ENCODE results near the gene PLD5. TPM values are rescaled to one million over a fixed set of nuclear protein-coding genes. Genes with fewer than 3 reads are reported as not detected.
"Not testable (repeated sequence)": the region's sequence is repeated elsewhere in the genome, so short reads cannot be mapped to it uniquely, and the experiment has no call there.

Gene PLD5
- total RNA-seq, 1 donor from 2014 or later: not detected

DNA sequence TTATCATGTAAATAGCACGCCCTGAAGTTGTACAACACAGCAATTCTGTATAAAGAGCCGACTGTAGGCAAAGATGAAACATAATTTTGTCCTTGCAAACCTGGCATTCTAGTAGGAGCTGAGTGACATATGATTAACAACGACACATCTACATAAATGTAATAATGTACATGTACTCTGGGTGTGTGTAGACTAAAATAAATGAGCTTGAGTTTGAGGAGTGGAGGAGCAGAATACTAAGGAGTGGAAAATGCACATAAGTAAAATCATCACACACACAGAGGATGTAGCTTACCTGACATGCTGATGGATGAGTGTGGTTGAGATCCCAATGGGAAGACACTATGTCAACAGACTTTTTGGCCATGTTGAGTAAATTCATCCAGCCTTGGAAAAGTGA, 236.4 kb downstream of the PLD5 start:
- ATAC-seq; DNase-seq (ENCODE audit: low spot score): not testable (repeated sequence)

DNA sequence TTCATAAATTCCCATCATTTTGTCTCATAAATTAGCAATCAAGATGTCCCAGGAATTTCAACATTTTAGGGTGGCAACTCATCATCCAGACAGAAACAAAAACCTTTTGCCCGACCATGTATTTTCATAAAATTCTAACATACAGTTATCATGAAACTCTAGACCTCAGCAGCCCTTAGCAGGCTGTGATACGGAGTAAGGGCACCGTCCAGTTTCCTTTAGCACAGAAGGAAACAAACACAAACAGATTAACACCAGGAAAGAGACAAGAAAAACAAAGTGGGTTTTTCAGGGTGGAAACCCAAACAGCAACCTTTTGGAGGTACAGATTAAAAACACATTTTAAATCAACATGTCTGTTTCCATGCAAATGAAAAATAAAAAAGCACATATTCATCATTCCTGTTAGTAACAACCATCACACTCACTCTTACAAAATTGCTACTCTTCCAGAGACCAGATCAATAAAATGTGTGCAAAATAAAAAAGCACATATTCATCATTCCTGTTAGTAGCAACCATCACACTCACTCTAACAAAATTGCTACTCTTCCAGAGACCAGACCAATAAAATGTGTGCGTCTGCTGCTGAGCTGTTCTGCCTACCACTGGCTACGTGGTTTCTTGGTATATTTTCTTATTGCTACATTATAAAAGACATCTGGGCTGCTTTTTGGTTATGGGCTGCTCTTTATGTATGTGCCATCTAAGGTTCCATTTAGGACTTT, 241.6 kb downstream of the PLD5 start:
- not testable (repeated sequence) for ATAC-seq; DNase-seq (ENCODE audit: low spot score)

DNA sequence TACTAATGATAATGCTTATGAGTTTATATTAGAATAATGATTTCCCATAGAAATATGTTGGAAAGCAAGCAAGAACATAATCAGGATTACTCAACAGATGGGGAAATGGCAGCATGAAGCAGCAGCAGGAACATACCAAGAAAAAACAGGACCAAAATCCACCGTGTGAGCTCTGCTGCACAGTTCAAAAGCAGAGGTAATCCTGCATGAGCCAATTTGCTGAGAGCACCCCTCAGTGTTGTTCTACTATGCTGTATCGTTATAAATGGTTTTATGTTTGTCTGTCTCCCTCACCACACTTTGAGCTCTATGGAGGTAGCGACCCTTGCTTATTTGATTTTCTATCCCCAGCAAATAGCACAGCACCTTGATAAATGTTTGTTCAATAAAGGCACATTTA, 246.1 kb downstream of the PLD5 start:
- not testable (repeated sequence) for ATAC-seq; DNase-seq (ENCODE audit: low spot score)

DNA sequence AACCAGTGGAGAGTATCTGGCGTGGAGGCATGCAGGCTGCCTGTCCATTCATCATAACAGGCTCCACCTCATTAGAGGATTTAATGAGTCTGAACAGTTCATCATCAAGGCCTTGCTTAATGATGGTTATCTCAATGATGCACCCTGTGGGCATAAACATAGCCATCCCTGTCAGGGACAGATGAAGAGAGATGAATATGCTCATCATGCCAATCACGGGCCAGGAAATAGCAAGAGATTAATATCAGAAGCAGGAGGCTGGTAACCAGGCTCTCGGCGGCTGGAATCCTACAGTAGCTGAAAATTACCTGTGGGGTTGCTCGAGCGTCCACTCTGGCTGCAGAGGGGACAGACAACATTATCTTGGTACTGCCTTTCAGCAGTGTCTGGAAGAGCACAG, 247.7 kb downstream of the PLD5 start:
- ATAC-seq: not testable (repeated sequence)

DNA sequence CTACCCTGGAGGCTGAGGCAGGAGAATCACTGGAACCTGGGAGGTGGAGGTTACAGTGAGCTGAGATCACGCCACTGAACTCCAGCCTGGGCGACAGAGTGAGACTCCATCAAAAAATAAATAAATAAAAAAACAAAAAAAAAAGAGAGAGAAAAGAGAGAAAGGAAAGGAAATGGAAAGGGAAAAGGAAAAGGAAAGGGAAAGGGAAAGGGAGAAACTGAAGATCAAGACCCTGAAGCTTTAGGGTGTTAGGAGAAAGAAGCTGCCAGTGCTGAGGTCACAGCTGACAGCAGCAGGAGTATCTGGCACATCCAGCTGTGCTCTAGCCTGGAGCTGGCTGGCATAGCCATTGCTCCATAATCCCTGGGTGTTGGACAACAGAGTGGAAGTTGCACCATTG, 257.5 kb downstream of the PLD5 start:
- DNase-seq (ENCODE audit: low spot score); ATAC-seq: not testable (repeated sequence)

More for the DNA sequence above, 247.7 kb downstream of the PLD5 start:
- DNase-seq (ENCODE audit: low spot score): not testable (repeated sequence)

DNA sequence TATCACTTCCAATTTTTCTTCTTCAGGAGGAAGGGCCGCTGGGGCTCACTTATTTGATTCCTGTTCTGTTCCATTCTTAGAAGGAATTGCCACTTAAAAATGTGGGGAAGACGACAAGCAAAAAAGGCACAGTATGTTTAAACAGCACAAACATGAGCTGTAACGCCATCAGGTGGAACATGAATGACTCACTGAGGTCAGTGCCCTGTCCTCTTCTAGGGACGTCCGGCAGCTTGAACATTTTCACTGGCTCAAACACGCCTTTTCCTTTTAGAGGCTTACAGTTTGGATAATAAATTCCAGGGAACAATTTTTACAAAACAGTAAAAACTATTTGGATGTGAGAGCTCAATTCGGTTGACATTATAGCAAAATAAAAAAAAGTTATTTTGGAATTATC, 260.1 kb downstream of the PLD5 start:
- ATAC-seq; DNase-seq (ENCODE audit: low spot score): not testable (repeated sequence)

DNA sequence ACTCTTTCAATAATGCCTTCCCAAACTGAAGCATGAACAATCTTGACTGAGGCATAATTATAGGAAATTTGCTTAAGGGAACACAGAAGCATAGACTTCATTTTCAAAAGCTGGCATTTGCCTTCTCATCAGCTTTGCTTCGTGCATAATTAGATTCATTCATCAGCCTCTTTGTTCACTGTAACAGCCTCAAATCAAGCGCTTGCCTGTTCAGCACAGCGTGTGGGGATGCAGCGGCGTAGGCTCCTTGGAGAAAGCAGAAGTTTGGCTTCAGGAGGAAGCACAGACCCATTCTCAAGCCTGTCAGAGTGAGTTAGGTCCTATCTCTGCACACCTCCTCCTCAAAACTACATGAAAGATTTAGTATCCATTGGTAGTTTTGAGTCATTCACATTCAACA, 279.2 kb downstream of the PLD5 start:
- no peak for ATAC-seq
- no peak for DNase-seq (ENCODE audit: low spot score)

DNA sequence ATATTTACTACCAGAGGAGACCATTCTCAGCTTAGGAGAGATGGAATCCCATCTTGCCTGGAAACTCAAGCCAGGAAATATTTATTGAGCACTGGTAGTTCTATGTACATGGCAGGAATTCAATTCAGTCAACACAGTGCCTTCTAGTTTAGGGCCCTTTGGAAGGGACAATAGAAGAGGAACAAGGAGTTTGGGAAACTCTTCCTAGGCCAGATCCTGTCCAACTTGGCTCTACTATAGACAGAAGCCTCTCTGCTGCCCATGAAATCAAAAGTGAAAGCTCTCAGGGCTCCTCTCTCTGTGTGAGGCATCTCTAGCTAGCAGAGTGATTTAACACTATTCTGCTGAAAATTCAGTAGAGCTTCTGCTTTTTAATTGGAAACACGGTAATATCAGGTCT, 281.0 kb downstream of the PLD5 start:
- no peak for DNase-seq (ENCODE audit: low spot score)
- ATAC-seq: peak; percentile 47

DNA sequence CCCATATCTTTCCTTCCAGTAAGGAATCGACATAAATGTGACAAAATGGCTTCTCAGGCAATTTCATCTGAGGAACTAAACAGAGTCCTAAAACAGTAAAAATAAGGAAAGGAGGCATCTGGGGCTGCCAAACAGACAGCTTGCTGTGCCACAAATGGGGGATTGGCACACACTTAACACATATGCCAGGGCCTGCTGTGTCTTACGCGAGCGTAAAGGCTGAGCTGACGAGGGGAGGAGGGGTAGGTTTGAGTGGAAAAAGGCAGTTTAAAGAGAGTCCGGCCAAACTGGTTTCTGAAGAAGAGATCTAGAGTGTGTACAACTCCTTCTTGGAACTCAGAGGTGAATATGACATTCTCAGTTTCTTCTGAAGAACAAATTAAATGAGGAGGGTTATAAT, 281.5 kb downstream of the PLD5 start:
- no peak for DNase-seq (ENCODE audit: low spot score)
- no peak for ATAC-seq

DNA sequence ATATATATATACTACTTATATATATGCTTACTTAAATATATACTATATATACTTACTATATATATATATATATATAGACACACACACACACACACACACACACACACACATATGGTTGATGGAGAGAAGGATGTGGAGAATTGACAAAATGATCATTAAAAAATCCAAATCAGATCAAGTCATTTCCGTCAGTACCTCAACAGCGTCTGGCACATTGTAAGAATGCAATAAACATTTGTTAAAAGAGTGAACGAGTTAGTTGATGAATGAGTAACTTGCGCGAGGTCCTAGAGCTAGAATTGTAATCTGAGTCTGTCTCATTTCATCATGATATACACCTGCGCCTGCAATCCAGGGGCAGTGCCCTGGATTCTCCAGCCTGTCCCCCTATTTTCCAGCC, 282.6 kb downstream of the PLD5 start:
- ATAC-seq (no peak), DNase-seq (ENCODE audit: low spot score) (no peak)

DNA sequence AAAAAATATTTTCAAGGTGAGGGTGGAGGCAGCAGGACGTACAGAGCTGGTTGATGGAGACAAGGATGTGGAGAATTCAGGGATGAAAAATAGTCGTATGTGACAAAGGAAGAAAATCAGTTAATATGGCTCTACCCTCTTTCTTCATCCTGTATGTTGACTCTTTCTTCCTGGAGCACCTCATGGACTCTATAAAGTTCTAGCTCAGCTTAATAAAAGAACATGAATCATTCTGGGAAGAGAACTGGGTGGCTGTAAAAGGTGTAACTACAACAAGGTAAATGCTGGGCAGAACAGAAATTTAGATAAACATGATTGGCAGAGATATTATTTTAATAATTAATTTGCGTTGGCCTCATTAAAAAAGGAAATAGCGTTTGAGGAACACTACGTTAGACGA, 283.8 kb downstream of the PLD5 start:
- DNase-seq (ENCODE audit: low spot score) (no peak), ATAC-seq (no peak)

DNA sequence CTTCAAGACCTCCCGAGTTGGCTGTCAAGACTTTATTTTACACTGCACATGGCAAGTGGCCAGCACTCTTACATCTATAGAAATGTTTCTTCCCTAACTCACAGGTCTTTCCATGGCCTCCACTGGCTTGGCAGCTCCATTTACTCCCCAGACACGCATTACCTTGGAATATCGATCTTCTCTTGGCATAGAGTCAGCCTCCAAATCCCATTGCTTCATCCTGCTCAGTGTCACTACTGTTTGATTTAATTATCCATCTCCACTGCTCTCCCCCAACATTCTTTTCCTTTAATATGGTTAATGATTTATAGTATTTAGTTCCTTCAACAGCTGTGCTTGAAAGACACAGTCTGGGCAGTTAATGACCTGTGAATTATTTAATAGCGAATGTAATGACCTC, 284.4 kb downstream of the PLD5 start:
- DNase-seq (ENCODE audit: low spot score) (no peak), ATAC-seq (peak; percentile 61)

DNA sequence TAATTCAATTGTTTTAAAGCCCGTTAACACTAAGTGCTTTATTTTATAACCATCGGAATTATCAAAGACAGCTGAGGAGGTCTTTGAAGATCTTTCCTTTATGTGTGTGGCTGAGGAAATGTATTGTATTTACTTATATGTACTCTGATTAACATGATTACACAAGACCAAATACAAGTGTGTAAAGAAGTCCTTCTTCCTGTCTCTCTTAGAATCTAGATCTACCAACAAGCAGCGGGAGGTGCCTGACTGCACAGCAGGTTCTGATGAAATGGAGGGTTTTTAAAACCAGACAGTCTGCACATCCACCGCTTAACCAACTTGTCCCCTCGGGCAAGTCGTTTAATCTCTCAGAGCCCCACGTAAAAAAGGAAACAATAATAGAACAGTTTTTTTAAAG, 285.1 kb downstream of the PLD5 start:
- ATAC-seq: no peak
- no peak for DNase-seq (ENCODE audit: low spot score)

DNA sequence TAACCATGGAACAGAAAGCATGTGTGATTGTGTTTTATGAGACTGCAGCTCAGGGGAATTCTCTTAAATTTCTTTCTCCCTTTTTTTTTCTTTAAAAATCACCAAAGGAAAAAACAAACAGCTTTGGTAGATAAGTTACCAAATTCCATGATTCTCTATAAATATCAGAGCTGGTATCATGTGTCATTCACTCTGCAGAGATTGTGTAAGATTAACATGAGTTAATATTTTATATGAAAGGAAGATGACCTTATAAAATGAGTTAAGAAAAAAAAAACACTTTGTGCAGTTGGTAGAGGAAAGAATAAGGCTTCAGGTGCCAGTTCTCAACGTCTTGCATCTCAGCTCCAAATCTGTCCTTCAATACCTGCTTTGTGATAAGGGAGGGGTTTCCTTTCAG, 287.4 kb downstream of the PLD5 start:
- DNase-seq (ENCODE audit: low spot score): no peak

DNA sequence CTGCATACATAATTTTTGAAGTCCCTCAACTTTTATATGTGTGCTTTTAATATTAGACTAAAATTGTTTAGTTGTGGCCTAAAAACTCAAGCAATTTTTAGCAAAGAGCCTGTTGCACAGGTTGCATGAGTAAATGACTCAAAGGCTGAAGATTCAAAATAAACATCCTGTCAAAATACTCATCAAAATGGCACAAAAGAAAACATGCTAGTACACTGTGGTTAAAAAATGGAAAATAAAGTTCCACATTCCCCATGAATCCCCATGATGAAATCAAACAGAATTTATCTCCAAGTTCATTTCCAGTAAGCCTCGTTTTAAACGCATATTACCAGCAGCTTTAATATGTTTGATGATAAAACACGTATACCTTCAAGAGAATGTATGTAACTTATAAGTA, 295.5 kb downstream of the PLD5 start:
- ATAC-seq: no peak
- no peak for DNase-seq (ENCODE audit: low spot score)

More for the DNA sequence above, 287.4 kb downstream of the PLD5 start:
- no peak for ATAC-seq

DNA sequence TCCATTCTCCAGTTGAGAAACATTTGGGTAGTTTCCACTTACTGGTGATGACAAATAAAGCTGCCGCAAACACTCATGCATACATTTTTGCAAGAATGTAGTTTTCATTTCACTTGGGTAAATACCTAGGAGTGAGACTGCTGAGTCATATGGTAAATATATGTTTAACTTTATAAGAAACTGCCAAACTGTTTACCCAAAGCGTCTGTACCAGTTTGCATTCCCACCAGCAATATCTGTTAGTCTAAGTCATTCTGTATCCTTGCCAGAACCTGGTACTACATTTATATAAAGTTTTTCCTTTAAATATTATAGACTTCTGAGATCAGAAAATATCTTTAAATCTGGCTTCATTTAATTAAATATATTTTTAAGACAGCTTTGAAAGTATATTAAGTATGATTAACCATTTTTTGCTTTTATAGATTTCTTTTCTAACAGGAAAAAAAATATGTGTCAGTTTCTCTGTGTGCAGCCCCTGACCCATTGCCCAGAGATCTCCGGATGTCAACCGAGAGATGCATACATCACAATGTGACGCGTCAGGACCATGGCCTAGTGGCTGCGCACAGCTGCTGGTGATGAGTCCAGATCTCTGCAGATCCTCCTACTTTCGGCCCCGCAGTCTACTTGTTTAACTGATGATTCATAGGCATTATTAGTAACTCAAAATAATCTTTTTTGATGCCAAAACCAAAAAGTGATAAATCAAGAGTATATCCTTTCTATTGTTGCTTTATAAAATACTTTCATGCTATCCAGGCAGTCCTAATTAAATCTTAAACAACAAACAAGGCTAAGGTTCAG, 298.5 kb downstream of the PLD5 start:
- ATAC-seq (no peak), DNase-seq (ENCODE audit: low spot score) (no peak)

DNA sequence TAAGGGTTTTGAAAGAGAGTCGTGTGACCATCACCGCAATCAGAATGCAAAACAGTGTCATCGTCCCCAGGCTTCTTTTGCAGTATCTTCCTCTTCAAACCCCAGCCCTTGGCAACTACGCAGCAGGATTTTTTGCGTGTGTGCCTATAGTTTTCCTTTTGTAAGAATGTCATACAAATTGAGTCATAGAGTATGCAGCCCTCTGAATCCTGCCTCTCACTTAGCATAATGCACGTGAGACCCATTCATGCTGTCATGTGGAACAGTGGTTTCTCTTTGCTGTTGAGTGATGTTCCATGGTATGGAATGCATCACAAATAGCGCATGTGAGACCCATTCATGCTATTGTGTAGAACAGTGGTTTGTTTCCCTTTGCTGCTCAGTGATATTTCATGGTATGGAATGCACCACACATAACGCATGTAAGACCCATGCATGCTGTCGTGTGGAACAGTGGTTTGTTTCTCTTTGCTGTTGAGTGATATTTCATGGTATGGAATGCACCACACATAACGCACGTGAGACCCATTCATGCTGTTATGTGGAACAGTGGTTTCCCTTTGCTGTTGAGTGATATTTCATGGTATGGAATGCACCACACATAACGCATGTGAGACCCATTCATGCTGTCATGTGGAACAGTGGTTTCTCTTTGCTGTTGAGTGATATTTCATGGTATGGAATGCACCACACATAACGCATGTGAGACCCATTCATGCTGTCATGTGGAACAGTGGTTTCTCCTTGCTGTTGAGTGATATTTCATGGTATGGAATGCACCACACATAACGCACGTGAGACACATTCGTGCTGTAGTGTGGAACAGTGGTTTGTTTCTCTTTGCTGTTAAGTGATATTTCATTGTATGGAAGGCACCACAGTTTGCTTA, 299.4 kb downstream of the PLD5 start:
- not testable (repeated sequence) for DNase-seq (ENCODE audit: low spot score); ATAC-seq

DNA sequence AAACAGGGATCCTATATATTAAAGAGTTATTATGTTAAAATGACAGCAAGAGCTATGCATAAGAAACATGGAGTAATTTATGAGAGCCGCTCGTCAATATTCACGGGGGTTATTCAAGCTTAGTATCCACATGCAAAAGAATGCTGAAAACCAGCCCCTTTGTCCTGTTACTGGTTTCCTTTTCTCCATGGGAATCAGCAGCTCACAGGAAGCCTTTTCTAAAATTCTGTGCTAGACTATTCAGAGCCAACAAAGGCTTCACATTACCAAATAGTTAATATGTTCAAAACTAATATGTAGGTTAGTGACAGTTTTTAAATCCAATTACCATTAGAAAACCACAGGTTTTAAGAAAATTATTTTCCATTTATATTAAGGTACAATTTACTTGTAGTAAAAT, 300.0 kb downstream of the PLD5 start:
- DNase-seq (ENCODE audit: low spot score) (no peak), ATAC-seq (no peak)

DNA sequence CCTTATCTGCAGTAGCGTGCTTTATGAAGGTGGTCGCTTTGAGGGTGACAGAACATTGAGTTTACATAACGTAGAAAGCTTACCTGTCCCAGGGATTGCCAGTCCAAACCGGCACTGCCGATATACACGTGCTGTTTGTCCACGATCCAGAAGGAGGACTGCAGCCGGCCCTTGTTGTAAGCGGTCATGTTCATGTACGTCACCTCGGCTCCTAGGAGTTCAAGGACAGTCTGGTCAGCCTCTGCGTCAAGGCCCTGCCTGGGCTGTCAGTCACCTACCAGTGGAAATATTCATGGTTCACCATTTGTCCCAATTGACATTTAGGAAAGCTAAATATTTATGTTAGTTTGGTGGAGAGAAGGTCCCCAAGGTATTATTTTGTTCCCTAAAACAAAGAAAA, 304.6 kb downstream of the PLD5 start:
- no peak for ATAC-seq
- DNase-seq (ENCODE audit: low spot score): no peak

DNA sequence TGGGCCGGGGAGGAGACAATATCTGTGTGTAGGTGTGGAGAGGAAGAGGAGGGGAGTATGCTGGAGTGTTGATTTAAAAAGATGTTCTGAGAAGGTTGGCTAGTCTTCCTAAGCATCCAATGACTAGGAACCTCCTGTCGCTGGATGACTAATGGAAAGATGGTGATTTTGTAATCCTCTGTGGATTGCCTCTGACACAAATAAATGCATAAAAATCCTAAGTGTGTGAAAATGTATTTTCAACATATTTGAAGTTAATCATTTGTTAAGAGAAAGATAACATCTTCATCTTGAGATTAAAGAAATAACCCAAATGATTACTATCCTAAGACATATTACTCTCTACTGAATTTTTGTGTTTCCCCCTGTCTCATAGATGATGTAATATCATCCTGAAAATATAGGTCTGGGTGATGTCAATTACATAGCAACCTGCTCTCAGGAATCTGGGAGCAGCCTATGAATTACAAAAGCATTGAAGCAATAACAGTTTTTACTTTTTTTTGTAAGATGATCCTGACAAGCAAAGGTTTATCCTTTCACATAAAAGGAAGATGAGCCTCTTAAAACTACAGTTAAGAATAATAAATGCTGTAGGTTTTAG, 305.1 kb downstream of the PLD5 start:
- DNase-seq (ENCODE audit: low spot score) (no peak), ATAC-seq (no peak)

DNA sequence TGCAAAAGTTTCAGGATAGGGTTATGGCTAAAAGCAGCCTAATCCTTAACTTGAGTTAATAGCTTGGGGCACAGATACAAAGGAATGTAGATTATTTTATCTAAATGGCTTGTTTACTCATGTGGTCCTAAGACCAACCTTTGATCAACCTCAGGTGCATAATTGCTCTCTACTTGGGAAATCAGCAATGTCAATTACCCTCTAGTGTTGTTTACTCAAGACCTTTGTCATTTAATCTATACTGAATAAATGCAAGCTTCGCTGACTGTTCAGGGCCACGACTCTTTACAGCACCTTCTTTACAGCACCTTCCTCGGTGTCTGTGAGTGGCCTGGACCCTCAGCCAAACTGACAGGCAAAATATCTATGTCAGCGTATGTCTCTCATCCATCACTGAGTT, 308.1 kb downstream of the PLD5 start:
- ATAC-seq (no peak), DNase-seq (ENCODE audit: low spot score) (no peak)
